EH (cell line): ENCODE results near the gene PDAP1.
A peak's percentile ranks its signal among the peaks of the same experiment; 100 is the strongest.

Experiments used
- DNase-seq: peaks from one replicate; pipeline ENCODE4 v3.0.0-alpha.2; 2015; ENCODE audit warnings: low read depth

The PDAP1 gene

DNA sequence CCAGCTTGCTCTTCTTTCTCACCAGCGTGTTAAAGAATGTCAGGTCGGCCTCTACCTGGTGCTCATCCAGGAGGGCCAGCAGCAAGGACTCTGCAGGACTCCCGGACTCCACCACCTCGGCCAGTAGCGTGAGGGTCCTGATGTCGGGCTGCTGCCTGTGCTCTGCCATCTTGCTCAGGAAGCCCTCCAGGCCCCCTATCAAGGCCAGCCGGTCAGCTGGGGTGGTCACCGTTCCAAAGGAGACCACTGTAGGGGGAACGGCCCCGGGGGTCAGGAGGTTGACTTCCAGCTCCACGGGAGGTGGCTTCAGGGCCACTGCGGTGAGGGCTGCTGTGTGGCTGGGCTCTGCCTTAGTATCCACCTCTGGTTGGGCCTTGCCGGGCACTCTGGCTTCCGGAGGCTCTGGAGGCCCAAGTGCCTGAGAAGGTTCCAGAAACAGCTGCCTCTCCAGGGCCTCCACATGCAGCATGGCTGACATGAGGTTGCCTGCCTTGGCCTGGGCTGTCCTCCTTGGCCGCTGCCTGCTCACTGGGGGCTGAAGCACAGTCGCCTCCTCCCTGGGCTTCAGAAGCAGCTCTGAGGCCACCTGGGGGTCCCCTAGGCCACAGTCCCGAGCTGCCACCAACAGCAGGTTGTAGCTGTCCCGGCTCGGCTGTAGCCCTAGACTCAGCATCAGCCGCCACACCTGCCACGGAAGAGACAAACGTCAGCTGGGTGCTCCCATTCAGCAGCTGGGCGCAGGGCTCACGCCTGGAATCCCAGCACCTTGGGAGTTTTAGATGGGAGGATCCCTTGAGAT, 16.7 kb upstream of the PDAP1 start:
- DNase-seq, result no peak

DNA sequence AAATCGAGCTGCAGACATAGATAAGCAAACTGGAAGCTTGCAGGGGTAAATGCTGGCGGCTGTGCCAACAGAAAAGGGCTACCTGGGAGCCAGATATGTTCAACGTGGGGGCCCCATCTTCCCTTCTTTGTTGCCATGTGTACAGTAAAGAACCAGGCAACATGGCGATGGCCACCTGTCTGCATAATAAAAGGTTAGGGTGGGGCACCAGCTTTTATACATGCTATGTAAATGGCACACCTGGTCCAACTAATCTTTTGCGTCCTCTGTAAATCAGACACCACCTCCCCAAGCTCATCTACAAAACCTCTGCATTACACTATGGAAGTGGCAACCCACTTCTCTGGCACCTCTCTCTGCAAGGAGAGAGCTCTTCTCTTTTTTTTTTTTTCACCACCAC, 14.2 kb upstream of the PDAP1 start:
- DNase-seq, result no peak

DNA sequence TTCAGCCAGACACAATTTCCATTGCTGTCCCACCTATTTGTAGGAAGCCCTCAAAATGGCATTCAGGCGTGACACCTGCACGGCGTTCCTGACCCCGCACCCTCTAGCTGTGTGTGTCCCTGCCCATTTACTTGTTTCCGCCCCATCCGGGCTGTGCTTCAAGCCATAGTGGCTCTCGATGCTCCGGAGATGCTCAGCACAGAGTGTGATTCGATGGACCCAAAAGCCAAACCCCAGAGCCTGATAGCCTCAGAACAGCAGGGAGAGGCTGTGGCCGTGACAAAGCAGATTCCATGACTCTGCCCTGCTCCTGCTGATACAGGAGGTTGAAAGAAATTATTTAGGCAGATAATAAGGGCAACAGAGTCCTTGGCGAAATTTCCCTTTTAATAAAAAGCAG, 13.8 kb upstream of the PDAP1 start:
- DNase-seq, result no peak

DNA sequence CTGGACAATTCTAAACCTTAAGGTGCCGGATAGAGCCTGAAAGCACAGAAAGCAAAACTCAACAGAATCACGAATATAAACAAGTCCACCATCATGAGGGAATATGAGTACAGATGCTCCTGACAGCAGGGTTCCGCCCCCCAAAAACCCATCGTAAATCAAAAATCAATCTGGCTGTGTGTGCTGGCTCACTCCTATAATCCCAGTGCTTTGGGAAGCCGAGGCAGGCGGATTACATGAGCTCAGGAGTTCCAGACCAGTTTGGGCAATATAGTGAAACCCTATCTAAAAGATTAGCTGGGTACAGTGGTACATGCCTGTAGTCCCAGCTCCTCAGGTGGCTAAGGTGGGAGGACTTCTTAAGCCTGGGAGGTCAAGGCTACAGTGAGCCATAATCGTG, 12.6 kb upstream of the PDAP1 start:
- no peak for DNase-seq

DNA sequence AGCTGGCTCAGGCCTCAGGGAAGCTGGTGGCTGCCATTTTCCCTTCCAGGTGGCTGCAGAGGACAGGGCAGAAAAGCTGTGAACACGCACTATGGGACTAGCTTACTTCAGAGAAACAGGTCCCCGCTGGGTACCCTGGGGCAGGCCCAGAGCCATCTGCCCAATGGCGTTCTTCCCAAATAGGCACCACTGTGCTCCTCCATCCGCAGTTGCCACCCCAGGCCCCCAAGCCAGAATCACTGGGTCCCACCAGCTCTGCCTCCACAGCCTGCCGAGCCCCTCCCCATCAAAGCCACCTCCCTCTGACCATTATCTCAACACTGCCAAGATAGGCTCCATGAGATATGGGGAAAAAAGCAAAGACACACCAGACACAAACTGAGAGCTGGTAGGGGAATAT, 11.8 kb upstream of the PDAP1 start:
- no peak for DNase-seq

DNA sequence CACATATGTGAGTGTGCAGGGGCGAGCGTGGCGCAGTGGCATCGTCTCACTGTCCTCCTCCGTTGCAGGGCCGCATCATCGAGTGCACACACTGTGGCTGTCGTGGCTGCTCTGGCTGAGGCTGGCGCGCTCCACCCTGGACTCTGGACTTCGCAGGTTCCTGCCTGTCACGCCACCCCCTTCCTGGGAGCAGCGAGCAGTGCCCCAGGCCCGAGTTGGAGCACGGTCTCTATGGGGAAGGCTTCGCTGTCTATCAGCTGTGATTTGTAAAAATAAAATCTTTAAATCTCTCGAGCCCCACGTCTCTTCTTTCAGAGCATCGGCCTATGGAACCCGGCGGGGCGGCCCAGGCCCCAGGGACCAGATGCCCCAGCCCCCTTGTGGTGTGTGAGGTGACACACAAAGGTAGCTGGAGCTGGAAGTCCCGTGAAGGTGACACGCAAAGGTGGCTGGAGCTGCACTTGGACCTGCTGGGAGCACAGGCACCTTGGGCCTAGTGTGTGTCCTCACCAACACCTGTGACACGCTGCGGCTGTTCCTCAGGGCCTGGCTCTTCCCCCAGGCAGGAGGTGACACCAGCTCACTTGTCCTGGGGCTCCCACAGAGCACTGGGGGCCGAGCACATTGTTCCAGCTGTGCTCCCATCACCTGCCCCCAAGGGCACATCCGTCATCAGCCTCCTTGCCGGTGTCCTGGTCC, 11.1 kb upstream of the PDAP1 start:
- DNase-seq, result no peak

DNA sequence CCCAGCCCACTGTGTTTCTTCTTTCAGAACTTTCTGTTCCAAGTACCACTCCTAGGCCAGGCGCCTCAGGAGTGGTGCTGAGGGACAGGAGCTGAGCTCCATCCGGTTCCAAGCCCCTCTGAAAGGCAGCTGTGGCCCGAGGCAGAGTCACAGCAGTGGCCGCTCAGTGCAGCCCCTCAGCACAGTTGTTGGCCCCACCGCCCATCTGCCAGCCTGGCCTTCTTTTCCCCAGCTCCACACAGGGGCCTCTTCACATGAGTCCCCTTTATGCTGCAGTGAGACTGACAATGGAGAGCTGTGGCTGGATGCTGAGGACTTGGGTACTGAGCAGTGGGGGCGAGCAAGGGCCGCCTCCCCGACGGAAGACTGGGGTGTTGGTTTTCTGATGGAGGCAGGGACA, 9.9 kb upstream of the PDAP1 start:
- no peak for DNase-seq

DNA sequence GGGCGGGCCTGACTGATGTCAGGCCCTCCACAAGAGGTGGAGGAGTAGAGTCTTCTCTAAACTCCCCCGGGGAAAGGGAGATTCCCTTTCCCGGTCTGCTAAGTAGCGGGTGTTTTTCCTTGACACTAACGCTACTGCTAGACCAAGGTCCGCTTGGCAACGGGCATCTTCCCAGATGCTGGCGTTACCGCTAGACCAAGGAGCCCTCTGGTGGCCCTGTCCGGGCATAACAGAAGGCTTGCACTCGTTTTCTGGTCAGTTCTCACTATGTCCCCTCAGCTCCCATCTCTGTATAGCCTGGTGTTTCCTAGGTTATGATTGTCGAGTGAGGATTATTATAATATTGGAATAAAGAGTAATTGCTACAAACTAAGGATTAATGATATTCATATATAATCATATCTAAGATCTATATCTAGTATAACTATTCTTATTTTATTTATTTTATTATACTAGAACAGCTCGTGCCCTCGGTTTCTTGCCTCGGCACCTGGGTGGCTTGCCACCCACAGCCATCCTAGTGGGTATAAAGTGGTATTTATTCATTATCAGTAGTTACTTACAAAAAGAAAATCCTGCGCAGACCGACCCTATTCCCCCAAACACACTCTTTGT, 7.2 kb upstream of the PDAP1 start:
- DNase-seq, result peak; percentile 68

DNA sequence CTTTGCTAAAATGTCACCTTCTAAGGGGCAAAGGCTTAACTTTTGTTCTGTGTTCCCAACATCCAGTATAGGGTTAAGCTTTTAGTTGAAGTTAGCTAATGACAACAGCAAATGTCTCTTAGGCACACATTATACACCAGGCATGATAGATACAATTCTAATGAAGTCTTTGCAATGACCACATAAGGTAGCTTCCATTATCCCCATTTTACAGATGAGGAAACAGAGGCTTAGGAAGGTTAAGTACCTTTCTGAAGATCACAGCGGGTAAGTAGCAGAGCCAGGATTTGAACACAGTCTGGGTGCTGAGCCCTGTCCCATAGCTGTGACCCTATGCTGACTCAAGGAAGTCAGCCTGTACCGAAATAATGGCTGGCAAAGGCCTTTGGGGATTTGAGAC, 2.2 kb upstream of the PDAP1 start:
- DNase-seq, result no peak

DNA sequence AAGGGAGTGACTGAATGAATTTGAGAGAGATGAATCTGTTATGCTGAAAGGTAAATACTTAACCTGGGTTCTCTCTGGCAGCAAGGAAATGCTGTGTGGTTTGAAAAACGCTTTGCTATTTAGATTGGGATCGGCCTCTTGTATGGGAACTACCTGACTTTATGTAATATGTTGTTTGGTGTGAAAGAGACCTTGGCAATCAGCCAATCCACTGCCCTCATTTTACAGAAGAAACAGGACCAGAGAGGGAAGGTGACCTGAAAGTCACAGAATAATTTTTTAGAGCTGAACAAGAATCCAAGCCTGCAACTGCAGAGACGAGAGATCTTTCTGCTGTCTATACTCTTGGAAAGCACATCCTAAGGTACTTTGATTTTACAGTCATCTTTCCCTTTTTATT, 1.4 kb upstream of the PDAP1 start:
- no peak for DNase-seq

DNA sequence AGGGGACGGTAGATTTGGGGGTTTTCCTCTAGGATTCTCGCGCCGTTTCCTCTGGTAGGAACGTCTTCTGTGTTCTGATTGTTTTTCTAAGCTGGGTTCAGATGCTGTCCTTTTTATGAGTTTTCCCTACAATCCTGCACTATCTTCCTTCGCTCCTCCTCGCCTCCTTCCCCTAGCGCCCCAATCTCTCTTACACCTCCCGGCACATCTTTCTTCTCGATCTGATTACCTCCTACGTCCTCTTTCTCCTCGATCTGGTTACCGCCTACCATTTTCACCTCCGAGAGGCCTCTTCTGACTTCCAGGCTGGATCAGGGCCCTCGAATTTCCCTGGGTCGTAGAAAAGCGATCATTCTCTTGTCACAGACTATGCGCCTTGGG, 785 bp upstream of the PDAP1 start:
- no peak for DNase-seq

DNA sequence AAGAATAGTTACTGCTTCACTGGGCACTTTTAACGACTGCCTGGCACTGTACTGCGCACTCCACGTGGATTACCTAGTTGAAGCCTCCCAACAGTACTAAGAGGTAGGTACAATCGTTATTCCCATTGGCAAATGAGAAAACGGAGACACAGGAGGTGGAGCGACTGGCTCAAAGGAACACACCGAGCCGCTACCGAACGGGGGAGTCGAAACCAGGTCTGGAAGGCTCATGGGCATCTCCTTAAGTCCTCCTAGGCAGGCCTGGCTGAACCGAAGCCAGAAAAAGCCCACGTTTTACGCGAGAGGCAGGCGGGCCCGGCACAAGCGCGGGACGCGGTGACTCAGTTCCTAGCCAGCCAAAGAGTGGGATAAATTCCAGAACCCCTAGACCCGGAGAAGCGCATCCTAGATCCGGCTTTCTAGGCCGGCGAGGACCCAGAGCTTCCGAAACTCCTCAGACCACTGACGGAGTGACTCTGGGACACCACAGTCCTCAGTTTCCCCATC, 472 bp downstream of the PDAP1 start:
- DNase-seq, result peak; percentile 87

DNA sequence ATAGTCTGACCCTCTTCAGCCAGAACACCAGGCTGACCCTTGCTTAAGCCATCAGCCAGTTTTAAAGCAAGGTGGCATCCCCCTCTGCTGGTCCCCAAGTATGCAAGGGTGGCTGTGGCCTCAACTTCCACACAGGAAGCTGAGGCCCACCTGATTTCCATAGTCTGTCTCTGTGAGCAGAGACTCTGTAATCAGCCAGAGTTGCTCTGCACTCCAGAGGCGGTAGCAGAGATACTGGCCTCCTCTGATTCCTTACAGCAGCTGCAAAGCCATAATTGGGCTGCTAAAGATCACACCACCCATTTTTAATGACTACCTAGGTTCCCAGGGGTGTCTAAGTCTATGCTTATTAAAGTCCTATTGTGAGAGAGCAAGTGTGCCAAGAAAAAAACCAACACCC, 1.8 kb downstream of the PDAP1 start:
- DNase-seq, result no peak

DNA sequence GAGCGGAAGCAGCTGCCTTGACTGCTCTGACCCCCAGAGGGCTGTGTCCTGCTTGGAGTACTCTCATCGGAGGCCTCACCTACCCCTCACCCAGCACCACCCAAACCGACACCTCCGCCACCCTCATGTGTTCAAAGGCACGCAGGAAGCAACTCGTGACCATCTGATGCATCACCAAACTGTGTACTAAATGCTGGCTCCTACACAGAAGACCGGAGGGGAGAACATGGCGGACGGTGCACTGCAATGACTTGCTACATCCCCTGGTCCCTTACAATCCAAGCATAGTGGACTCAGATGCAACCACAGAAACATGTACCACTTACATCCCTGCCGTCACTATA, 3.4 kb downstream of the PDAP1 start:
- no peak for DNase-seq

DNA sequence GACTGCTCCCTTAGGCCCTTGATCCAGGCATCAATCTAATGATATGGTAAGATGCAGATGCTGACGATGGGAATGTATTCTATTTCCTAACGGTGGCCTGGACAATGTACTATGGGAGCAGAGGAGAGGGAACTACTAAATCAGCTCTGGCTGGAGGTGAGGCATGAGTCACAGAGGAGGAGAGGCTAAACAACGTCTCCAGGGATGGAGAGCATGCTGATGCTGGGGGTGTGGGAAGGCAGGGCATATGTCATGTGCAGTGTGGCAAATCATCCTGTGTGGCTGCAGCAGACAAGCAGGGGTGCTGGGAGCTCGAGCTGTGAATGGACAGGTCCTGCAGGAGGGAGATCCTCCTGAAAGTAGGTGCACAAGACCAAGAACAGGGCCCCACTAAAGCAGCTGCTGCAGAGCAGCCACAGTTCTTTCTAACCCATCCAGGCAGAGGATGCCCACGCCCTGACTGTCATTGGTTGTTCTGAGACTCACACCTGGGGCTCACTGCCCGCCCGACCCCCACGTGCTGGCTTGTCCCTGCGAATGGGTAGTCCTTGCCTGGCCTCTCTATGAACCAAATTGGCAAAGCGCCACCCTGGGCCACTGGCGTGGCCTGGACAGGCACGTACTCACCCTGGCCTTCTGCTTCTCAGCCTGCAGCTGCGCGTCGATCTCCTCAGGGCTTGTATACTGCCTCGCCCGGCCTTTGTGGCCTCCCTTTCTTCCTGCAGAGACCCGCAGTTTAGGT, 4.0 kb downstream of the PDAP1 start:
- DNase-seq, result no peak

DNA sequence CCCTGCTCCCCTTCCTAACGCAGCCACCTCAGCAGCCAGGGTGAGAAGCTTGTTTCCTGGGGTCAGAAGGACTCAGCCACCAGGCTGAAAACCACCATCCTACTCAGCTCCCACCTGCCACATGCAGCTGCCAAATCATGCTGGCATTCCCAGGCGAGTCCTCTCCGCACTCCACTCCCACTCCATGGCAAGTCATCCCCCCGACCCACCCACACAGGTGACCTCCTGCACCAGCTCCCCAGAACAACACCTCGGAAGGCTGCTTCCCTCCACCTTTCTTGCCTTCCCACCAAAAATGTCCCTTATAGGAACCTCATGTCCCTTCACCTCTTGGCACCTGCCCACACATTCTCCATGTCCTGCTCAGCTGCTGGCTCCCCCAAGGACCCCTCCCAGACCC, 4.6 kb downstream of the PDAP1 start:
- DNase-seq, result no peak

DNA sequence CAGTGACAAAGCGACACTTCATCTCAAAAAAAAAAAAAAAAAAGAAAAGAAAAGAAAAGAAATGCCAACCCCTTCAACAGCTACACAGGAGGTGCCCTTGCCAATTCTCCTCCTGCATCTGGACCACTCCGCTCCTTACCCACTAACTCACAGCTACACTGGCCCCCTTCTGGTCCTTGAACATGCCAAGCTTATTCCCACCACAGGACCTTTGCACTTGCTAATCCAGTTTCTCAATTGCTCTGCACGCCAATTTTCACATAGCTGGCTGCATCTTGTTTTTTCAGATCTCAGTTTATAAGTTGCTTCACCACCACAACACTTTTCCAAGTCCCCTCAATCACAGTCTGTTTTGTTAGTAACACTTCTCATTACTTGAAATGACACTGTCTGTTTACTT, 5.5 kb downstream of the PDAP1 start:
- no peak for DNase-seq

DNA sequence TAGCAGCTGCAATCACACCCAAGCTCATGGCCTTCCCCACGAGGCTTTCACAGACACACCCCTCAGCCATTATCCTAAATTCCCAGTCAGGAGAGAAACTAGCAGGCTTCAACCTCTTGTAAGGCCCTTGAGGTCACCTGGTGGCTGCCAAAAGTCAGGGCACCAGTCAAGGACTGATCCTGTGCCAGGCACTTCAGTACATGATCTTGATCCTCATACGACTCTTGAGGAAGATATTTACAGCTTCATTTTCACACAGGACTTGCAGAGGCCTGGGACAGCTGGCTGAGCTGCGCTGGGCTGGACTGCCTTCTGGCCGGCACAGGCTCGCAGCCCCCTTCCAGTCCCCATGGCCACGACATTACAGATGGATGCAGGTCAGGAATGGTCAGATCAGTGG, 8.8 kb downstream of the PDAP1 start:
- DNase-seq, result no peak

DNA sequence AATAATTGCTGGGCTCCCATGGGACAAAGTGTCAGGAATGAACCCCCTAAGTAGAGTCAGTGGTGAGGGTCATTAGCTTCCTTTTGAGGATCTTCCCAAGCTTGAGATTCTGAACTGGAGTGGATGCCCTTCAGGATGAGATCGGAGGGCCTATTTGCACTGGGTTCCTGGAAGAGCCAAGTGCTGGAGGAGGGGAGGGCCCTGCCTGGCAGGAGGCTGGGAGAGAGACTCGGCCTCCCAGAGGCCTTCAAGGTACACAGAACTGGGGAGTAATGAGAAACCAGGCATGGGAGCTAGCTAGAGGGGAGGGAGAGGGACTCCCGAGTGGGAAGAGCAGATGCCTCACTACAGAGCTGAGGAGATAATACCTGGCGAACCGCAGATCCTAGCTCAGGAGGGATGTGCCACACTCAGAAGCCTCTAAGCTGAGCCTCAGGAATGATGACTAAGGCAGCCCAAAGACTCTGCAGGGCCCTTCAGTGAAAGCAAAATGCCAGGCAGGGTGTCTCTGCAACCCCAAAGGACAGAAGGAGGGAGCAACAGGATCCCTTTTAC, 9.4 kb downstream of the PDAP1 start:
- no peak for DNase-seq

DNA sequence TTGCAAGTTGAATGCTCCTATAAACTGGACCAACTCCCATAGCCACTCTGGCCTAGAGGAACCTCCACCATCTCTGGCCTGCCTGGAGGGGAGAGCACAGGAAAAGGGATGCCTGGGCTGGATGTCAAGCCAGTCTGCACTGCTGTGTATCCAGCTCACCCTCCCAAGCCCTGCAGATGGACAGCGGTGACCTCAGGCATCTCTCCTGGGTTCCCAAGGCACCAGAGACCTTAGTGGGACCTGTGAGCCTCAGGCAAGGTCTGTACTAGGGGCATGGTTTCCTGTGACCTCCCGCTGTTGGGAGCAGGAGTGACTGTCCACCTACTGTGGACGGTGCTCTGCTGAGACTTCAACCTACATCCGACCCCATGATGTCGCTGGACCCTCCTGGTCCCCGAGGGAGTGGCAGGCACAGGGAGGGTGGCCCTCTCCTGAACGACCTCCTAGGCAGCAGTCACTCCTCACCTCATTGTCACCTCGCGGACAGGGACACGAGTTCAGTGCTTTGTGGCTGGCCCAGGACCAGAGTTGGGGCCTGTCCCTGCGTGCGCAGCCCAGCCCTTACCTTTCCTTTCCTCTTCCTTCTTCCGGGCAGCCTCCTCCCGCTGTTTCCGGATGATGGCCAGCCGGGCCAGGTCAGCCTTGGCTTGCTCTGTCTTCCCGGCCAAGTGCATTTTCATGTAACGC, 11.0 kb downstream of the PDAP1 start:
- no peak for DNase-seq

DNA sequence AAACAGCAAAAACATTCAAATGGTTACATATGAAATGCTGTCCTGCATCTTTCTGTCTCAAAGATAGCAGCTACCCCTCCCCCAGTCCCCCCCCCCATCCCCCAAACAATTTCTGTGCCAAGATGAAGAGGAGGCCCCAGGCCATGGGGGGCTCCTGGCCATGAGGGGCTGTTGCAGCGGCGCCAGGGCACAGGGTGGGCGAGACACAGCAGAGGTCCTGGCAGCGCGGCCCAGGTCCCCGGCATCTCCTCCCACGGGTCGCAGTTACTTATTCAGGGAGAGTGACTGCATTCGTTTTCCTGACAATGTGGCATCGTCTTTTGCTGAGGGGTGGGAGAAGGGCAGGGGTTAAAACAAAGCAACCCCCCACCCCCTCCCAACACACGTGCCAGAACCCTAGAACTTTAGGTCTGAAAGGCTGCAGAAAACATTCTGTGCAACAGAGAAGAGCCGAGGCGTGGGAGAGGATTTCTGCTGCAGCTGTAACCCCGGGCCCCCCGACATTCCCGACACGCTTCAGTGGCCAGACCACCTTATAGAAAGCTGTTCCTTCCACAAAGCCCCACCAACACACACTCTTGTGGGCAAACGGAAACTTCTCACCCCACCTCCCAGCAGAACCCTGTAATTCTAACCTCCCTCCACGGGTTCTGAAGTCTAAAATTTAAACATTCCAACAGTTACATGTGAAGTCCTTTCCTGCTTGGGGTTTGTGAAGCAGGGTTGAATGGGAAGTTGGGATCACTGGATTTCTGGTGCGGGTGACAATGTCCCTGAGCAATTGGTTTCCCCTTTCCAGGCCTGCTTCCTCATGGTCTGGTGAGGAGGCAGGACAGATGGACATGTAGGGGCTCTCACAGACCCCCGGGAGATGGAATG, 11.7 kb downstream of the PDAP1 start:
- DNase-seq, result no peak
